Upper lobe of left lung (tissue), 6 donors: ENCODE data around the gene GSG1. TPM values are rescaled to one million over a fixed set of nuclear protein-coding genes. Genes with fewer than 3 reads are reported as not detected.
"Not testable (repeated sequence)": the region's sequence is repeated elsewhere in the genome, so short reads cannot be mapped to it uniquely, and the experiment has no call there.

Experiments used
- ATAC-seq, 2 donors: fragments of 200-7000 bp; cut with Tn5 transposase; one replicate each; pipeline ENCODE4 v1.9.1; 2022; ENCODE audit warnings: mild to moderate bottlenecking in 2 of 2, moderate library complexity in 2 of 2; ENCODE audit not compliant: low FRiP score in 2 of 2
- DNase-seq, 2 donors: peaks; one replicate each; pipeline ENCODE4 v3.0.0-alpha.2; 2019 to 2020
- H3K27ac ChIP-seq, 4 donors: fragments of 200-600 bp; sonication (generic); one replicate each; pipeline ENCODE4 v1.5.1; 2016 to 2019
- H3K27me3 ChIP-seq, 4 donors: fragments of 200-600 bp; sonication (generic); one replicate each; pipeline ENCODE4 v1.5.1; 2017 to 2019
- H3K36me3 ChIP-seq, 4 donors: fragments of 200-600 bp; sonication (generic); one replicate each; pipeline ENCODE4 v1.5.1; 2016 to 2019
- H3K4me1 ChIP-seq, 4 donors: fragments of 200-600 bp; sonication (generic); one replicate each; pipeline ENCODE4 v1.5.1; 2018 to 2019
- H3K4me3 ChIP-seq, 4 donors: fragments of 200-600 bp; sonication (generic); one replicate each; pipeline ENCODE4 v1.5.1; 2017 to 2019; ENCODE audit warnings: mild to moderate bottlenecking in 2 of 4, moderate library complexity in 1 of 4
- H3K9me3 ChIP-seq, 4 donors: fragments of 200-600 bp; sonication (generic); one replicate each; pipeline ENCODE4 v1.5.1; 2018 to 2019
- CTCF ChIP-seq, 6 experiments: fragments of 450-650 bp in 4 of 6; fragments of 200-600 bp in 2 of 6; sonication (generic) in 2 of 6; IDR thresholded peaks; one replicate each; pipeline ENCODE4 v1.5.1; 2016 to 2019; ENCODE audit warnings: antibody characterized with exemption in 6 of 6
- EP300 ChIP-seq, 4 donors: sonication (generic); formaldehyde crosslinking; IDR thresholded peaks; one replicate each; pipeline ENCODE4 v1.5.1; 2017; ENCODE audit warnings: antibody characterized with exemption in 4 of 4, control low read depth in 2 of 4
- POLR2A ChIP-seq, 4 donors: fragments of 450-650 bp; IDR thresholded peaks; one replicate each; pipeline ENCODE4 v1.5.1; 2016 to 2017; ENCODE audit warnings: antibody characterized with exemption in 4 of 4, mild to moderate bottlenecking in 2 of 4
- POLR2AphosphoS5 ChIP-seq, 2 donors: sonication (generic); formaldehyde crosslinking; IDR thresholded peaks; one replicate each; pipeline ENCODE4 v1.5.1; 2017; ENCODE audit warnings: antibody characterized with exemption in 2 of 2
- WGBS, 2 donors: methylation state at CpG; one replicate each; pipeline ENCODE4 v1.1.5; 2017 to 2018; 5-methylcytosine and 5-hydroxymethylcytosine counted together
- total RNA-seq, 6 donors: library from RNA; depleted of rRNA in 4 of 6; stranded (reverse); fragments of >200 nt in 4 of 6; gene quantifications; one replicate each; pipeline versions ENCODE4 v1.1.0 to v1.2.1, GENCODE V29; 2016 to 2021
- donor health status: DM: no; HTN: no; CAD: no; lungs with moderate emphysema.
- donor health status: DM: no; HTN: yes; CAD: no; lungs with severe emphysema.

Gene GSG1
- total RNA-seq, 6 donors from 2014 or later, result not detected

GRCh38 chr12:13066459-13066858 is 37.0 kb downstream of the GSG1 start:
- ATAC-seq (no peak), DNase-seq (no peak)
- H3K4me1 ChIP-seq, result no peaks in the 10 kb centered on the region
- H3K36me3 ChIP-seq, result peaks cover 0 to 61% (median 10%) of the 10 kb centered on the region in 4 donors
- no peak overlapping the region for H3K27ac ChIP-seq
- TF ChIP-seq POLR2AphosphoS5 (IDR thresholded peaks at IDR 0.05) (no peak), CTCF (IDR thresholded peaks at IDR 0.05) (no peak), EP300 (IDR thresholded peaks at IDR 0.05) (no peak), POLR2A (IDR thresholded peaks at IDR 0.05) (no peak)
- H3K4me3 ChIP-seq, result no peak overlapping the region
- WGBS, 2 donors, result 85 to 90% methylated on average over 7 of the region's 7 CpGs
- H3K27me3 ChIP-seq, result no peaks in the 10 kb centered on the region
- H3K9me3 ChIP-seq, result no peaks in the 10 kb centered on the region

- no peak for TF ChIP-seq EP300 (IDR thresholded peaks at IDR 0.05)
- TF ChIP-seq CTCF (IDR thresholded peaks at IDR 0.05), result no peak
- no peak for TF ChIP-seq POLR2A (IDR thresholded peaks at IDR 0.05)
- TF ChIP-seq POLR2AphosphoS5 (IDR thresholded peaks at IDR 0.05), result no peak
- WGBS, 2 donors, result 82 to 98% methylated on average over 2 of the region's 2 CpGs
- Histone ChIP-seq H3K36me3 (peaks cover 0 to 61% (median 12%) of the 10 kb centered on the region in 4 donors), H3K27ac (no peak overlapping the region), H3K4me1 (no peaks in the 10 kb centered on the region), H3K27me3 (no peaks in the 10 kb centered on the region), H3K4me3 (no peak overlapping the region), H3K9me3 (no peaks in the 10 kb centered on the region)
- ATAC-seq (no peak), DNase-seq (no peak)
Measured at GRCh38 chr12:13066014-13066413, 37.5 kb downstream of the GSG1 start.

- Histone ChIP-seq H3K27me3 (no peaks in the 10 kb centered on the region), H3K4me1 (no peaks in the 10 kb centered on the region), H3K36me3 (peaks cover 0 to 59% (median 16%) of the 10 kb centered on the region in 4 donors), H3K4me3 (no peak overlapping the region), H3K9me3 (no peaks in the 10 kb centered on the region), H3K27ac (no peak overlapping the region)
- no peak for DNase-seq
- 93 to 99% methylated on average over 5 of the region's 5 CpGs for WGBS, 2 donors
- no peak for ATAC-seq
- TF ChIP-seq CTCF (IDR thresholded peaks at IDR 0.05) (no peak), POLR2AphosphoS5 (IDR thresholded peaks at IDR 0.05) (no peak), POLR2A (IDR thresholded peaks at IDR 0.05) (no peak), EP300 (IDR thresholded peaks at IDR 0.05) (no peak)
Measured at GRCh38 chr12:13062669-13063068, 40.8 kb downstream of the GSG1 start.

GRCh38 chr12:13061377-13061776 is 42.1 kb downstream of the GSG1 start:
- Histone ChIP-seq H3K4me1 (no peaks in the 10 kb centered on the region), H3K9me3 (no peaks in the 10 kb centered on the region), H3K4me3 (no peak overlapping the region), H3K27ac (no peak overlapping the region), H3K27me3 (no peaks in the 10 kb centered on the region), H3K36me3 (peaks cover 0 to 49% (median 13%) of the 10 kb centered on the region in 4 donors)
- TF ChIP-seq EP300 (IDR thresholded peaks at IDR 0.05) (no peak), CTCF (IDR thresholded peaks at IDR 0.05) (no peak), POLR2A (IDR thresholded peaks at IDR 0.05) (no peak), POLR2AphosphoS5 (IDR thresholded peaks at IDR 0.05) (no peak)
- DNase-seq, result no peak
- 93% methylated on average over 5 of the region's 5 CpGs for WGBS, 2 donors
- ATAC-seq, result no peak

- ATAC-seq, result peak in 1 of 2 donors; percentile 36
- Histone ChIP-seq H3K4me3 (no peak overlapping the region), H3K4me1 (no peaks in the 10 kb centered on the region), H3K27me3 (no peaks in the 10 kb centered on the region), H3K9me3 (no peaks in the 10 kb centered on the region), H3K36me3 (peaks cover 0 to 52% (median 13%) of the 10 kb centered on the region in 4 donors), H3K27ac (no peak overlapping the region)
- TF ChIP-seq POLR2AphosphoS5 (IDR thresholded peaks at IDR 0.05), result no peak
- no peak for TF ChIP-seq CTCF (IDR thresholded peaks at IDR 0.05)
- no peak for TF ChIP-seq POLR2A (IDR thresholded peaks at IDR 0.05)
- TF ChIP-seq EP300 (IDR thresholded peaks at IDR 0.05), result no peak
- WGBS, 2 donors, result 72 to 79% methylated on average over 2 of the region's 2 CpGs
- DNase-seq, result no peak
Measured at GRCh38 chr12:13060581-13060980, 42.9 kb downstream of the GSG1 start.

- not testable (repeated sequence) for H3K27me3 ChIP-seq, H3K4me3 ChIP-seq, H3K27ac ChIP-seq, ATAC-seq, DNase-seq, H3K9me3 ChIP-seq
- Histone ChIP-seq H3K4me1 (peaks cover 0 to 12% (median 2%) of the 10 kb centered on the region in 4 donors), H3K36me3 (peaks cover 0 to 12% (median 0%) of the 10 kb centered on the region in 4 donors)
- WGBS, 2 donors, result 96 to 97% methylated on average over 6 of the region's 6 CpGs
Measured at GRCh38 chr12:13053617-13054016, 49.9 kb downstream of the GSG1 start.
